ENCODE data around the gene NT5DC2.

NT5DC2 gene

DNA sequence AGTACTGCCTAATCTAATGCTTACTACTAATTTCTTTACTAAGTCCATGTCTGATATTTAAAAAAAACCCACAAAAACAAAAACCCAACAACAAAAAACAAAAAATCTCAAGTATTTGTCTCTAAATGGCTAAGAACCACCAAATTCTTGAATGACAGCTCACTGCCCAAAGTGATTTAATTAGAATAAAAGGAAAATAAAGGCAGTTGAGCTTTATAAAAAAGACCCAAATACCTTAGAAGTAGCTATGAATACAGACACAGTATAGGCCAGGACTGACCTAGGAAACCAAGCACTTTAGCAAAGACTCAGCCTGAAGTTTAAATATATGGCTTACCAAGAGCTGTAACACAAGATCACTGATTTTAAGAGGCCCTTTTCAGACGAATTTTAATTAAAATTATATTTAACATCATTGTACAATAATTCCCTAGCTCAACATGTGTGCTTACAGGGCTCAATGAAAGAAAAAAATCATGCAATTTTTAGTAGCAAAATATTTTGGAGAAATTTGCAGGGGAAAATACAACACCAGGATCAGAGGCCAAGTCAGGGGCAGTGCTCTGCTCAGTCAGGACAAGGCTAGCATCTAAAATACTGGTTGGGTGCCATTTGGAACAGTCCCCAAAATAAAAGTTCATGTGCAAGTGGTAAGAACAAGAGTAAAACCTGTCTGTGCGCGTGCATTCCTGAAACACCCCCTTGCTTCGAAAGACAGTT, 27.5 kb upstream of the NT5DC2 start:
- H3K4me3 ChIP-seq (ENCODE audit: low read depth, low read length) = no peak overlapping the region
- TF ChIP-seq, protein P1, sequence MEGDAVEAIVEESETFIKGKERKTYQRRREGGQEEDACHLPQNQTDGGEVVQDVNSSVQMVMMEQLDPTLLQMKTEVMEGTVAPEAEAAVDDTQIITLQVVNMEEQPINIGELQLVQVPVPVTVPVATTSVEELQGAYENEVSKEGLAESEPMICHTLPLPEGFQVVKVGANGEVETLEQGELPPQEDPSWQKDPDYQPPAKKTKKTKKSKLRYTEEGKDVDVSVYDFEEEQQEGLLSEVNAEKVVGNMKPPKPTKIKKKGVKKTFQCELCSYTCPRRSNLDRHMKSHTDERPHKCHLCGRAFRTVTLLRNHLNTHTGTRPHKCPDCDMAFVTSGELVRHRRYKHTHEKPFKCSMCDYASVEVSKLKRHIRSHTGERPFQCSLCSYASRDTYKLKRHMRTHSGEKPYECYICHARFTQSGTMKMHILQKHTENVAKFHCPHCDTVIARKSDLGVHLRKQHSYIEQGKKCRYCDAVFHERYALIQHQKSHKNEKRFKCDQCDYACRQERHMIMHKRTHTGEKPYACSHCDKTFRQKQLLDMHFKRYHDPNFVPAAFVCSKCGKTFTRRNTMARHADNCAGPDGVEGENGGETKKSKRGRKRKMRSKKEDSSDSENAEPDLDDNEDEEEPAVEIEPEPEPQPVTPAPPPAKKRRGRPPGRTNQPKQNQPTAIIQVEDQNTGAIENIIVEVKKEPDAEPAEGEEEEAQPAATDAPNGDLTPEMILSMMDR (IDR thresholded peaks at IDR 0.05; ENCODE audit: borderline replicate concordance, insufficient read depth, low read depth, low read length) = no peak

DNA sequence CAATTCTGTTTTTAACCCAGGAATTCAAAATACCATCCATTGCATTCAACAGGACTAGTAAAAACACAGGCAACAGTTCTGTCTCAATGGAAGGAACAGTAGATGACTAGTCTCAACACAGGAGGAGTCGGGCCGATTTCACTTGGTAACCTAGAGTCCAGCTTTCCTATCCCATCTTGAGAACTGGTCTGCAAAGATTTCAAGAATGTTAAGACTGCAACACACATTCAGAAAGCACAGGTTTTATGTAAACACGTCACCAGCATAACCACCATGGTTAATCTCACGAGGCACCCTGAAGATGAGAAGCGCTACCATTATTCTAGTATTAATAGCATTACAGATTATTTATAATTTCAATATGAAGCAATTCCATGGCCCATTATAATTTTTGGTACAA, 24.8 kb upstream of the NT5DC2 start:
- TF ChIP-seq, protein P1 (IDR thresholded peaks at IDR 0.05; ENCODE audit: borderline replicate concordance, insufficient read depth, low read depth, low read length) = no peak
- H3K4me3 ChIP-seq (ENCODE audit: low read depth, low read length) = no peak overlapping the region

DNA sequence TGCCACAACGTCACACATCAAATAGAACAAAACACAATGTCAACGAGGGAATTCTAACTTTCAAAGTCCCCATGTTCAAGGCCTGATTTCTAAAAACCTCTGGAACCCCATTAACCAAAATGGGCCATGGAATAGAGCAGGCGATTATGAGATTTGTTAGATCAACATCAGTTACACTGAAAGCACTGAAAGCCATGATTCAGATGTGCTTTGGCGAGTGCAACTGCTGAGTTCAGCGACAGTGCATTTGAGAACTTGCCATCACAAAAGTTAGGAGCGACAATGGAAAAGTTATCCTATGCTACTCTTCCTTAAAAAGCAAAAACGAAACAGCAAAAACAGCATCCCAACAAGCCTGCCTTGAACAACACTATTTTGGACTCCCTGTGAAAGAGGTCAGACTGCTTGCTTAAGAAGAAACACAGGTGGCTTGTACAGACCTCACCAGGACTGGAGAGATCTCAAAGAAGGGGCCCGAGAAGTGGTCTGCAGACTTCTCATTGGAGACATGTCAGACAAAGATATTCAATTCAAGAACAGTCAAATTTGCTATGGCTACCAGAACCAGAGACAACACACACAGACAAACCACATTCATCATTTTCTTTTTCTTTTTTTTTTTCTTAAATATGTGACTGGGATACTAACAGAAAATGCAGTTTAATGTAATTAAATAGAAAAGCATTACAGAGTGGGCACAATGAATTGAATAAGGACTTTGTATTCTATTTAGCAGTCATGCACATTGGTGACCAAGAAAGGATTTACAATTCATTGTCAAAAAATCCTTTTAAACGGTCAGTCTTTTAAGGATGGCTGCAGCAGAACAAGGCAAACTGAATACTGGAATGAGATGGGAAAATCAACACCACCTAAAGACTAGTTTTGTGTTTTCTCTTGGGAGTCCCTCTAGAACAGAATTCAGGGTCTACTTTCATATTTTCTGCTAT, 23.6 kb upstream of the NT5DC2 start:
- H3K4me3 ChIP-seq (ENCODE audit: low read depth, low read length) = no peak overlapping the region
- TF ChIP-seq, protein P1 (IDR thresholded peaks at IDR 0.05; ENCODE audit: borderline replicate concordance, insufficient read depth, low read depth, low read length) = no peak

DNA sequence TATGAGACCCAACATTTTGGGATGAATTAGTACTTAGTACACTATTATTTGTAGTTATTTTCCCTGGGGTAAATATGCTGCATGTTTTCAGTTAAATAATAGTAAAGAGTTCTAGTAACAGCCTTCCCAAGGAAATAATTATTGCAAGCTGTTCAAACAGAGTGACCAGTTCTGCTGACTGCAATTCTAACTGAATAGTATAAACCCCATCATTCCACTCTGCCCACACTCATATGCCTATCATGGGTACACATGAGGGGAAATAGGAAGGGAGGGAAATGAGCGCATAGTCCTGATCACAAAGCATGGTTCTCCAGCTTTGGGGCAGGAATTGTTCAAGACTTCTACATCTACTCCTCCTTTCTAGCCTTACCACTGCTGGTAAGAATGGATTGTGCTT, 21.4 kb upstream of the NT5DC2 start:
- H3K4me3 ChIP-seq (ENCODE audit: low read depth, low read length) = no peak overlapping the region
- TF ChIP-seq, protein P1 (IDR thresholded peaks at IDR 0.05; ENCODE audit: borderline replicate concordance, insufficient read depth, low read depth, low read length) = no peak

DNA sequence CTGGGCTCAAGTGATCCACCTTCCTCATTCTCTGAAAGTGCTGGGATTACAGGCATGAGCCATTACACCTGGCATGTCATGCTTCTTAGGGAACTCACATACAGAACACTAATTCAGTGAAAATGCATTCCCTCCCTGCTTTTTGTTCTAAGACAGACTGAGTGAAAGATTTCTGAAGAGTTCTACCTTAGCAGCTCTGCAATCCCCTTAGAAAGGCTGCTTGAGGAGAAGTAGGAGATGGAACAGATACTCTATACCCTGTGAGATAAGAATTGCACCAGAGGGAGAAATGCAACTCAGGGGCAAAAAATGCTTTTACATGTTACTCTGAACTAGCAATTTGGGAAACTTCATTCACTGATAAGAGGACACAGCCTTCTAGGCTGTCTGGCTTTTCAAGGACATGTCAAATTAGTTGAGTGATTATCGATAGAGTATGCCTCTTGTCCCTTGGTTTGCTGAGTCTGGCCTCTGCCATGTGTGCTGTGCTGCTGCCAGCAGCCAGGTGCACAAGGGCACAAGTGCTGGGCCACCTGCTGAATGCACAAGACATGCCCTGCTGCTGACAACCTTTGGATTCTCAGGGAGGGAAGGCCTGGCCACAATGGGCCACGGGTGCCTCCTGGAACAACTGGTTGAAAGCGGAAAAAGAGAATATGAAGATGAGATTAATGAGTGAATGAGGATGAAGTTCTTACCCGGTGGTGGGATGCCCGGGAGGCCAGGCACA, 20.5 kb upstream of the NT5DC2 start:
- H3K4me3 ChIP-seq (ENCODE audit: low read depth, low read length) = no peak overlapping the region
- TF ChIP-seq, protein P1 (IDR thresholded peaks at IDR 0.05; ENCODE audit: borderline replicate concordance, insufficient read depth, low read depth, low read length) = no peak

DNA sequence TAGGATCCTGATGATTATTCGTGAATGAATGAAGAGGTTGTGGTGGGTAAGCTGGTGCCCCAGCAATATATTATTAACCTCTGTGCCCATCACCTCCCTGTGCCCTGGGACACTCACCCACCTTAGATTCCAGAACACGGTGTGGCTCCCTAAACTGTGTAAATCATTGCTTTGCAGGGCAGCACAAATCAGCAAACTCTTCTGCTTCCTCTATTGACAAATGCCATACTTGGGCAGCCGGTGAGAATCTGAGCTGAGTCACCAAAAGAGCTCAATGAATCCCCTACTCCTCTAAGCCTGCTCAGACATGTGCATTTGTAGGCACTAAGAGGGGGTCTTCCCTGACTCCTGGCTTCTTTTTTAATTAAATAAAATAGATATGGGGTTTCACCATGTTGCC, 18.4 kb upstream of the NT5DC2 start:
- TF ChIP-seq, protein P1 (IDR thresholded peaks at IDR 0.05; ENCODE audit: borderline replicate concordance, insufficient read depth, low read depth, low read length) = no peak
- H3K4me3 ChIP-seq (ENCODE audit: low read depth, low read length) = no peak overlapping the region

Data from GM12875 (cell line).